Lower lobe of right lung (tissue), 2 donors: ENCODE measurements around the gene PKP4. TPM values are rescaled to one million over a fixed set of nuclear protein-coding genes. Genes with fewer than 3 reads are reported as not detected.

ENCODE experiments used
- ATAC-seq, 2 donors: fragments of 200-7000 bp; cut with Tn5 transposase; one replicate each; pipeline ENCODE4 v1.9.1; 2020 to 2022; ENCODE audit warnings: mild to moderate bottlenecking in 2 of 2, moderate library complexity in 2 of 2
- DNase-seq: peaks from one replicate; pipeline ENCODE4 v3.0.0-alpha.2; 2020
- H3K27ac ChIP-seq: fragments of 200-600 bp; one replicate; pipeline ENCODE4 v1.8.0; 2022
- H3K27me3 ChIP-seq: fragments of 200-600 bp; one replicate; pipeline ENCODE4 v1.8.0; 2022; ENCODE audit warnings: low read depth
- H3K36me3 ChIP-seq: fragments of 200-600 bp; one replicate; pipeline ENCODE4 v1.8.0; 2022; ENCODE audit warnings: mild to moderate bottlenecking
- H3K4me1 ChIP-seq: fragments of 200-600 bp; one replicate; pipeline ENCODE4 v1.8.0; 2022
- H3K4me3 ChIP-seq: fragments of 200-600 bp; one replicate; pipeline ENCODE4 v1.8.0; 2022; ENCODE audit warnings: mild to moderate bottlenecking
- H3K9me3 ChIP-seq: fragments of 200-600 bp; one replicate; pipeline ENCODE4 v1.8.0; 2022
- CTCF ChIP-seq: fragments of 200-600 bp; IDR thresholded peaks from one replicate; pipeline ENCODE4 v1.8.0; 2022; ENCODE audit warnings: antibody characterized with exemption, mild to moderate bottlenecking
- intact Hi-C: fragments of 100-400 bp; cut with DNase I; formaldehyde crosslinking; loops from one replicate; pipeline ENCODE4 v1.11.0; 2022
- total RNA-seq: library from RNA; stranded (reverse); fragmentation: NEBNext Ultra II Directional; extraction: Animal tissue kit (Norgen Biotek cat#: 25700); gene quantifications from one replicate; pipeline ENCODE4 v1.2.1, GENCODE V29; 2021
- donor health status: DM: no; HTN: yes; CAD: no; lungs with severe emphysema.

PKP4 gene
- total RNA-seq, 1 donor from 2014 or later: 57.0 TPM

GRCh38 chr2:158457092-158457825 lies 507 bp downstream of the PKP4 start:
- intact Hi-C loops: no loop called here
- H3K9me3 ChIP-seq: no peaks in the 10 kb centered on the region
- ATAC-seq: peak; percentile 59 to 63
- H3K36me3 ChIP-seq: no peaks in the 10 kb centered on the region
- peaks cover 35% of the 10 kb centered on the region for H3K4me1 ChIP-seq
- peak overlapping the region; percentile 87 for H3K4me3 ChIP-seq
- no peaks in the 10 kb centered on the region for H3K27me3 ChIP-seq
- H3K27ac ChIP-seq: peak overlapping the region; percentile 95
- TF ChIP-seq CTCF: no peak
- peak; percentile 72 for DNase-seq

- peak overlapping the region; percentile 95 for H3K27ac ChIP-seq
- intact Hi-C loops: no loop called here
- no peaks in the 10 kb centered on the region for H3K9me3 ChIP-seq
- peak; percentile 51 for TF ChIP-seq CTCF
- peak overlapping the region; percentile 87 for H3K4me3 ChIP-seq
- no peaks in the 10 kb centered on the region for H3K36me3 ChIP-seq
- H3K4me1 ChIP-seq: peaks cover 35% of the 10 kb centered on the region
- ATAC-seq (peak; percentile 88 to 90), DNase-seq (peak; percentile 89)
- H3K27me3 ChIP-seq: no peaks in the 10 kb centered on the region
Observed at GRCh38 chr2:158457826-158458616, 1.3 kb downstream of the PKP4 start.

- no peak for ATAC-seq
- H3K27ac ChIP-seq: peak overlapping the region; percentile 95
- peaks cover 35% of the 10 kb centered on the region for H3K4me1 ChIP-seq
- intact Hi-C loops: no loop called here
- no peaks in the 10 kb centered on the region for H3K27me3 ChIP-seq
- peak overlapping the region; percentile 87 for H3K4me3 ChIP-seq
- DNase-seq: no peak
- H3K36me3 ChIP-seq: no peaks in the 10 kb centered on the region
- TF ChIP-seq CTCF: no peak
- no peaks in the 10 kb centered on the region for H3K9me3 ChIP-seq
Observed at GRCh38 chr2:158458617-158458920, 1.8 kb downstream of the PKP4 start.

GRCh38 chr2:158459161-158460003 lies 2.6 kb downstream of the PKP4 start:
- H3K27me3 ChIP-seq: no peaks in the 10 kb centered on the region
- peak overlapping the region; percentile 87 for H3K4me3 ChIP-seq
- intact Hi-C loops: no loop called here
- ATAC-seq (no peak), DNase-seq (no peak)
- no peak overlapping the region for H3K27ac ChIP-seq
- TF ChIP-seq CTCF: no peak
- no peaks in the 10 kb centered on the region for H3K9me3 ChIP-seq
- peaks cover 35% of the 10 kb centered on the region for H3K4me1 ChIP-seq
- no peaks in the 10 kb centered on the region for H3K36me3 ChIP-seq

- no peaks in the 10 kb centered on the region for H3K9me3 ChIP-seq
- H3K4me1 ChIP-seq: peaks cover 35% of the 10 kb centered on the region
- H3K27ac ChIP-seq: no peak overlapping the region
- no peaks in the 10 kb centered on the region for H3K27me3 ChIP-seq
- H3K4me3 ChIP-seq: no peak overlapping the region
- H3K36me3 ChIP-seq: no peaks in the 10 kb centered on the region
- no peak for TF ChIP-seq CTCF
- DNase-seq: no peak
- ATAC-seq: no peak
- intact Hi-C loops: no loop called here
Observed at GRCh38 chr2:158460632-158461297, 4.0 kb downstream of the PKP4 start.
